T1000 (cell line): ENCODE data around the gene KRT27.
"Not testable (repeated sequence)": the region's sequence is repeated elsewhere in the genome, so short reads cannot be mapped to it uniquely, and the experiment has no call there.

Experiments
- DNase-seq: peaks from one replicate; lab custom pipeline; 2025; ENCODE audit warnings: mixed read lengths; lab: John Stamatoyannopoulos, UW

KRT27 gene

GRCh38 chr17:40755231-40755630 is 27.1 kb downstream of the KRT27 start, which contains the start of gene KRT25:
Gene KRT25, minus strand, starts transcription at chr17:40755331. Its CDS starts 60 bp downstream, at chr17:40755271.
- DNase-seq: no peak

- DNase-seq: no peak
Measured at GRCh38 chr17:40753804-40754203, 28.5 kb downstream of the KRT27 start.

- DNase-seq: no peak
Measured at GRCh38 chr17:40751065-40751464, 31.3 kb downstream of the KRT27 start.

- DNase-seq: no peak
Measured at GRCh38 chr17:40750391-40750790, 32.0 kb downstream of the KRT27 start.

GRCh38 chr17:40748666-40749065 is 33.7 kb downstream of the KRT27 start:
- not testable (repeated sequence) for DNase-seq

- no peak for DNase-seq
Measured at GRCh38 chr17:40738553-40738952, 43.8 kb downstream of the KRT27 start.

- DNase-seq: no peak
Measured at GRCh38 chr17:40735016-40735415, 47.3 kb downstream of the KRT27 start.

- no peak for DNase-seq
Measured at GRCh38 chr17:40734018-40734417, 48.3 kb downstream of the KRT27 start.

GRCh38 chr17:40730970-40731369 is 51.4 kb downstream of the KRT27 start:
- DNase-seq: no peak

- no peak for DNase-seq
Measured at GRCh38 chr17:40727447-40728231, 54.7 kb downstream of the KRT27 start.

GRCh38 chr17:40726919-40727318 is 55.4 kb downstream of the KRT27 start:
- DNase-seq: no peak
